HL-60 (cell line): ENCODE measurements around the gene APBA2.

Experiments used
- POLR2AphosphoS5 ChIP-seq: IDR thresholded peaks from 2 replicates; pipeline ENCODE4 v1.6.1; 2012; ENCODE audit warnings: low read depth
- TF ChIP-seq, protein P1 (sequence below): IDR thresholded peaks from one replicate; pipeline ENCODE4 v1.5.1; 2011; ENCODE audit warnings: low read length, control low read depth, inconsistent platforms; ENCODE audit not compliant: insufficient read depth

DNA sequence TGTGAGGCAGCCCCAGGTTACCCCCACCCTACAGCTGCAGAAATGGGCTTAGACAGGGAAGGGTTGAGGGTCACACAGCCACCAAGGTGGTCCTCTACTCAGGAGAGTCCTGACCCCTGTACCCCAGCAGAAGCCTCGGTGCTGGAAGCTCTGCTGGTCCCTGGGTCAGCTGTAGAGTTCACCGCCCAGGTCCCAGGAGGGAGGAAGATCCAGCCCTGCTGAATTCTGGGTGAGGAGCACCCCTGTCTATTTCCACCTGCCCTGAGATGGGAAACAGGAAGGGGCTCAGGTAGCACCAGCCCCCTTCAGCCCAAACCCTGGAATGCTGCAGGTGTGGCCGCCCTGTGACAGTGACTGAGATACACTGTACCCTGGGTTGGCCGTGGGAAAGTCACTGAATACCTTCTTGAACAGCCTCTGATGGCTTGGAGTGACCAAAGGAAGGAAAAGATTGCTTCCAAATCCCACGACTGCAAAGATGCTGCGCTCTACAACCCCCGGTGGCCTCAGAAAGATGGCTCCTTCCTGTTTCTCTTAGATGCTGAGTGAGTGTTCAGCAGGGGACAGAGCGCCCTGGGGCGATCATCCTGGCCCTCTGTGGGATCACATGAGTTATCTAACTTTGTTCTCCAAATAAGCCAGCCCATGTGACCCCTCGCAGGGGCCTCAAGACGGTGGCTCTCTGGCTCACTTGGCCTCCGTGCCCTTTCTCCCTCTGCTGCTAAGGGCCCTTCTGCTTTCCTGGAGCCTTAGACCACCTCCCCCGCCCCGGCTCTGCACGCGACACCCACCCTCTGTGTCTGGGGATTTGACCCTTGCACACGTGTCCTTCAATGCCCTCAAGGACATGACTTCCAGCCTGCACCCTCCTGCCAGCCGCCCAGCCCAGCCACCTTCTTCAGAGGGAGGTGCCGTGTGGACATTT lies 242.0 kb downstream of the APBA2 start:
- TF ChIP-seq, protein P1, sequence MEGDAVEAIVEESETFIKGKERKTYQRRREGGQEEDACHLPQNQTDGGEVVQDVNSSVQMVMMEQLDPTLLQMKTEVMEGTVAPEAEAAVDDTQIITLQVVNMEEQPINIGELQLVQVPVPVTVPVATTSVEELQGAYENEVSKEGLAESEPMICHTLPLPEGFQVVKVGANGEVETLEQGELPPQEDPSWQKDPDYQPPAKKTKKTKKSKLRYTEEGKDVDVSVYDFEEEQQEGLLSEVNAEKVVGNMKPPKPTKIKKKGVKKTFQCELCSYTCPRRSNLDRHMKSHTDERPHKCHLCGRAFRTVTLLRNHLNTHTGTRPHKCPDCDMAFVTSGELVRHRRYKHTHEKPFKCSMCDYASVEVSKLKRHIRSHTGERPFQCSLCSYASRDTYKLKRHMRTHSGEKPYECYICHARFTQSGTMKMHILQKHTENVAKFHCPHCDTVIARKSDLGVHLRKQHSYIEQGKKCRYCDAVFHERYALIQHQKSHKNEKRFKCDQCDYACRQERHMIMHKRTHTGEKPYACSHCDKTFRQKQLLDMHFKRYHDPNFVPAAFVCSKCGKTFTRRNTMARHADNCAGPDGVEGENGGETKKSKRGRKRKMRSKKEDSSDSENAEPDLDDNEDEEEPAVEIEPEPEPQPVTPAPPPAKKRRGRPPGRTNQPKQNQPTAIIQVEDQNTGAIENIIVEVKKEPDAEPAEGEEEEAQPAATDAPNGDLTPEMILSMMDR: no peak
- no peak for TF ChIP-seq POLR2AphosphoS5
